Activated CD8-positive, alpha-beta T cell treated with anti-CD3 and anti-CD28 coated beads, Interleukin-2, amount 10 ng/mL, durations not matched to agents 7 days and 5 days (primary cell): ENCODE measurements around the gene TTLL12. TPM values are rescaled to one million over a fixed set of nuclear protein-coding genes. Genes with fewer than 3 reads are reported as not detected.

Experiments
- ATAC-seq: fragments of 150-1000 bp; cut with Tn5 transposase; one replicate; pipeline ENCODE4 v1.10.0; 2021; ENCODE audit warnings: moderate library complexity
- CTCF ChIA-PET: fragments of 350-600 bp; sonication (Branson Sonifier 250); formaldehyde crosslinking; loops from one replicate; lab custom pipeline; 2021; ENCODE audit warnings: antibody characterized with exemption; lab: Charles Lee
- POLR2A ChIA-PET: fragments of 350-600 bp; sonication (Branson Sonifier 250); formaldehyde crosslinking; loops from one replicate; lab custom pipeline; 2021; ENCODE audit warnings: antibody characterized with exemption; lab: Charles Lee
- DNase-seq: peaks from one replicate; pipeline ENCODE4 v3.0.0-alpha.2; 2020
- H3K27ac Mint-ChIP-seq: one replicate; pipeline ENCODE4 v1.8.0; 2021; ENCODE audit warnings: mild to moderate bottlenecking, mixed read lengths
- H3K27me3 Mint-ChIP-seq: one replicate; pipeline ENCODE4 v1.8.0; 2021; ENCODE audit warnings: low read depth, mixed read lengths
- H3K36me3 Mint-ChIP-seq: one replicate; pipeline ENCODE4 v1.8.0; 2021; ENCODE audit warnings: low read depth, mixed read lengths
- H3K4me1 Mint-ChIP-seq: one replicate; pipeline ENCODE4 v1.8.0; 2021; ENCODE audit warnings: low read depth, mixed read lengths
- H3K4me3 Mint-ChIP-seq: one replicate; pipeline ENCODE4 v1.8.0; 2021; ENCODE audit warnings: mild to moderate bottlenecking, mixed read lengths
- H3K9me3 Mint-ChIP-seq: one replicate; pipeline ENCODE4 v1.8.0; 2022; ENCODE audit warnings: mixed read lengths; ENCODE audit not compliant: insufficient read depth
- total RNA-seq, 2 experiments: library from RNA; stranded (reverse); gene quantifications; one replicate each; pipeline ENCODE4 v1.2.3, GENCODE V29; 2021

TTLL12 gene
- total RNA-seq, 2 experiments from 2014 or later: 49.3 to 52.9 TPM

GRCh38 chr22:43212434-43212952 is 25.6 kb upstream of the TTLL12 start:
- H3K36me3 Mint-ChIP-seq: no peaks in the 10 kb centered on the region
- CTCF ChIA-PET: no interaction called here
- no peak for DNase-seq
- H3K4me1 Mint-ChIP-seq: no peaks in the 10 kb centered on the region
- POLR2A ChIA-PET: no interaction called here
- no peak overlapping the region for H3K4me3 Mint-ChIP-seq
- H3K27me3 Mint-ChIP-seq: no peaks in the 10 kb centered on the region
- no peaks in the 10 kb centered on the region for H3K9me3 Mint-ChIP-seq
- no peak overlapping the region for H3K27ac Mint-ChIP-seq
- ATAC-seq: no peak

GRCh38 chr22:43211941-43212433 is 25.1 kb upstream of the TTLL12 start:
- DNase-seq: no peak
- ATAC-seq: no peak
- Mint-ChIP-seq H3K4me1 (no peaks in the 10 kb centered on the region), H3K4me3 (no peak overlapping the region), H3K27me3 (no peaks in the 10 kb centered on the region), H3K36me3 (no peaks in the 10 kb centered on the region), H3K27ac (no peak overlapping the region), H3K9me3 (no peaks in the 10 kb centered on the region)
- POLR2A ChIA-PET: no interaction called here
- CTCF ChIA-PET: no interaction called here

- ATAC-seq: no peak
- POLR2A ChIA-PET: interaction anchor here (0.7 kb wide), 1 partner anchor 32 kb away, joined by 3 read pairs; no protein-coding TSS in a partner anchor
- no peaks in the 10 kb centered on the region for H3K27me3 Mint-ChIP-seq
These were observed 23.9 kb upstream of the TTLL12 start for GRCh38 chr22:43210631-43211515.

GRCh38 chr22:43209971-43210370 is 23.0 kb upstream of the TTLL12 start:
- no peaks in the 10 kb centered on the region for H3K27me3 Mint-ChIP-seq
- no peak for ATAC-seq

More at GRCh38 chr22:43210631-43211515, 23.9 kb upstream of the TTLL12 start:
- no peaks in the 10 kb centered on the region for H3K36me3 Mint-ChIP-seq
- no peak overlapping the region for H3K4me3 Mint-ChIP-seq
- H3K9me3 Mint-ChIP-seq: no peaks in the 10 kb centered on the region
- CTCF ChIA-PET: no interaction called here
- H3K27ac Mint-ChIP-seq: no peak overlapping the region
- DNase-seq: no peak
- no peaks in the 10 kb centered on the region for H3K4me1 Mint-ChIP-seq

GRCh38 chr22:43209523-43209890 is 22.6 kb upstream of the TTLL12 start:
- no peaks in the 10 kb centered on the region for H3K27me3 Mint-ChIP-seq
- POLR2A ChIA-PET: no interaction called here
- H3K36me3 Mint-ChIP-seq: no peaks in the 10 kb centered on the region
- no peaks in the 10 kb centered on the region for H3K9me3 Mint-ChIP-seq
- H3K27ac Mint-ChIP-seq: no peak overlapping the region
- CTCF ChIA-PET: interaction anchor here (1.3 kb wide), 1 partner anchor 22 kb away, joined by 3 read pairs; no protein-coding TSS in a partner anchor
- no peaks in the 10 kb centered on the region for H3K4me1 Mint-ChIP-seq
- no peak overlapping the region for H3K4me3 Mint-ChIP-seq
- DNase-seq (no peak), ATAC-seq (no peak)

More at GRCh38 chr22:43209971-43210370, 23.0 kb upstream of the TTLL12 start:
- Mint-ChIP-seq H3K36me3 (no peaks in the 10 kb centered on the region), H3K27ac (no peak overlapping the region), H3K4me3 (no peak overlapping the region), H3K9me3 (no peaks in the 10 kb centered on the region), H3K4me1 (no peaks in the 10 kb centered on the region)
- no peak for DNase-seq
- ChIA-PET CTCF (no interaction called here), POLR2A (no interaction called here)

- H3K36me3 Mint-ChIP-seq: no peaks in the 10 kb centered on the region
- H3K4me1 Mint-ChIP-seq: no peaks in the 10 kb centered on the region
- no peak for DNase-seq
- no peaks in the 10 kb centered on the region for H3K9me3 Mint-ChIP-seq
- ChIA-PET CTCF (interaction anchor here (1.3 kb wide), 1 partner anchor 23 kb away, joined by 3 read pairs; no protein-coding TSS in a partner anchor), POLR2A (no interaction called here)
- ATAC-seq: no peak
- H3K4me3 Mint-ChIP-seq: no peak overlapping the region
- no peak overlapping the region for H3K27ac Mint-ChIP-seq
- H3K27me3 Mint-ChIP-seq: no peaks in the 10 kb centered on the region
These were observed 22.0 kb upstream of the TTLL12 start for GRCh38 chr22:43208703-43209522.

GRCh38 chr22:43207849-43208702 is 21.1 kb upstream of the TTLL12 start:
- POLR2A ChIA-PET: no interaction called here

GRCh38 chr22:43207386-43207785 is 20.5 kb upstream of the TTLL12 start:
- Mint-ChIP-seq H3K36me3 (no peaks in the 10 kb centered on the region), H3K4me3 (no peak overlapping the region), H3K27me3 (no peaks in the 10 kb centered on the region), H3K27ac (no peak overlapping the region), H3K9me3 (no peaks in the 10 kb centered on the region), H3K4me1 (no peaks in the 10 kb centered on the region)
- ATAC-seq (no peak), DNase-seq (no peak)
- POLR2A ChIA-PET: no interaction called here
- CTCF ChIA-PET: no interaction called here

More at GRCh38 chr22:43207849-43208702, 21.1 kb upstream of the TTLL12 start:
- Mint-ChIP-seq H3K27ac (no peak overlapping the region), H3K36me3 (no peaks in the 10 kb centered on the region), H3K9me3 (no peaks in the 10 kb centered on the region), H3K4me1 (no peaks in the 10 kb centered on the region), H3K27me3 (no peaks in the 10 kb centered on the region), H3K4me3 (no peak overlapping the region)
- ATAC-seq (no peak), DNase-seq (no peak)
- CTCF ChIA-PET: interaction anchor here (1.3 kb wide), 1 partner anchor 23 kb away, joined by 3 read pairs; no protein-coding TSS in a partner anchor

- ChIA-PET CTCF (no interaction called here), POLR2A (no interaction called here)
- no peak for DNase-seq
- H3K27ac Mint-ChIP-seq: no peak overlapping the region
- no peak for ATAC-seq
- H3K9me3 Mint-ChIP-seq: no peaks in the 10 kb centered on the region
- H3K4me3 Mint-ChIP-seq: no peak overlapping the region
- H3K27me3 Mint-ChIP-seq: no peaks in the 10 kb centered on the region
- H3K36me3 Mint-ChIP-seq: no peaks in the 10 kb centered on the region
- H3K4me1 Mint-ChIP-seq: no peaks in the 10 kb centered on the region
These were observed 19.7 kb upstream of the TTLL12 start for GRCh38 chr22:43206509-43207161.

GRCh38 chr22:43205748-43206508 is 19.0 kb upstream of the TTLL12 start:
- DNase-seq (no peak), ATAC-seq (no peak)
- Mint-ChIP-seq H3K27me3 (no peaks in the 10 kb centered on the region), H3K36me3 (no peaks in the 10 kb centered on the region), H3K9me3 (no peaks in the 10 kb centered on the region), H3K4me1 (no peaks in the 10 kb centered on the region), H3K27ac (no peak overlapping the region), H3K4me3 (no peak overlapping the region)
- ChIA-PET CTCF (no interaction called here), POLR2A (no interaction called here)
